ENCODE measurements around the gene COL23A1.

The COL23A1 gene

GRCh38 chr5:178469975-178470759 is 120.0 kb downstream of the COL23A1 start:
- DNase-seq, result no peak

GRCh38 chr5:178469011-178469974 is 120.9 kb downstream of the COL23A1 start:
- DNase-seq, result no peak

GRCh38 chr5:178468196-178468685 is 122.0 kb downstream of the COL23A1 start:
- no peak for DNase-seq

GRCh38 chr5:178467568-178468195 is 122.5 kb downstream of the COL23A1 start:
- no peak for DNase-seq

GRCh38 chr5:178467205-178467567 is 123.0 kb downstream of the COL23A1 start:
- no peak for DNase-seq

- DNase-seq, result no peak
Measured at GRCh38 chr5:178466342-178466741, 123.9 kb downstream of the COL23A1 start.

- no peak for DNase-seq
Measured at GRCh38 chr5:178465861-178466288, 124.3 kb downstream of the COL23A1 start.

GRCh38 chr5:178465228-178465860 is 124.8 kb downstream of the COL23A1 start:
- DNase-seq, result no peak

GRCh38 chr5:178464431-178465048 is 125.7 kb downstream of the COL23A1 start:
- DNase-seq, result no peak

- DNase-seq, result no peak
Measured at GRCh38 chr5:178463321-178464155, 126.7 kb downstream of the COL23A1 start.

- no peak for DNase-seq
Measured at GRCh38 chr5:178462816-178463215, 127.4 kb downstream of the COL23A1 start.

- DNase-seq, result no peak
Measured at GRCh38 chr5:178462076-178462475, 128.1 kb downstream of the COL23A1 start.

- no peak for DNase-seq
Measured at GRCh38 chr5:178461004-178461730, 129.0 kb downstream of the COL23A1 start.

GRCh38 chr5:178460598-178460997 is 129.6 kb downstream of the COL23A1 start:
- no peak for DNase-seq

GRCh38 chr5:178460174-178460573 is 130.0 kb downstream of the COL23A1 start:
- DNase-seq, result no peak

GRCh38 chr5:178458140-178458539 is 132.1 kb downstream of the COL23A1 start:
- no peak for DNase-seq

- DNase-seq, result no peak
Measured at GRCh38 chr5:178457471-178457870, 132.7 kb downstream of the COL23A1 start.

GRCh38 chr5:178455480-178455835 is 134.7 kb downstream of the COL23A1 start:
- DNase-seq, result no peak

- no peak for DNase-seq
Measured at GRCh38 chr5:178454821-178455479, 135.2 kb downstream of the COL23A1 start.

- no peak for DNase-seq
Measured at GRCh38 chr5:178454303-178454702, 135.9 kb downstream of the COL23A1 start.

Data from COR-L47 (cell line).